Activated naive CD4-positive, alpha-beta T cell treated with anti-CD3 and anti-CD28 coated beads, Interleukin-2, amount 10 ng/mL, durations not matched to agents 7 days and 5 days (primary cell): ENCODE measurements around the gene TRUB1.

Experiments
- CTCF ChIA-PET: fragments of 350-600 bp; sonication (Branson Sonifier 250); formaldehyde crosslinking; loops from one replicate; lab custom pipeline; 2021; ENCODE audit warnings: antibody characterized with exemption; lab: Charles Lee
- DNase-seq: peaks from one replicate; pipeline ENCODE4 v3.0.0-alpha.2; 2020
- H3K27ac Mint-ChIP-seq: one replicate; pipeline ENCODE4 v1.8.0; 2021; ENCODE audit warnings: mild to moderate bottlenecking, moderate library complexity, mixed read lengths
- H3K27me3 Mint-ChIP-seq: one replicate; pipeline ENCODE4 v1.8.0; 2021; ENCODE audit warnings: mild to moderate bottlenecking, mixed read lengths
- H3K36me3 Mint-ChIP-seq: one replicate; pipeline ENCODE4 v1.8.0; 2021; ENCODE audit warnings: mixed read lengths
- H3K4me1 Mint-ChIP-seq: one replicate; pipeline ENCODE4 v1.8.0; 2021; ENCODE audit warnings: mixed read lengths
- H3K4me3 Mint-ChIP-seq: one replicate; pipeline ENCODE4 v1.8.0; 2021; ENCODE audit warnings: mild to moderate bottlenecking, moderate library complexity, mixed read lengths
- H3K9me3 Mint-ChIP-seq: one replicate; pipeline ENCODE4 v1.8.0; 2021; ENCODE audit warnings: mixed read lengths

The TRUB1 gene

DNA sequence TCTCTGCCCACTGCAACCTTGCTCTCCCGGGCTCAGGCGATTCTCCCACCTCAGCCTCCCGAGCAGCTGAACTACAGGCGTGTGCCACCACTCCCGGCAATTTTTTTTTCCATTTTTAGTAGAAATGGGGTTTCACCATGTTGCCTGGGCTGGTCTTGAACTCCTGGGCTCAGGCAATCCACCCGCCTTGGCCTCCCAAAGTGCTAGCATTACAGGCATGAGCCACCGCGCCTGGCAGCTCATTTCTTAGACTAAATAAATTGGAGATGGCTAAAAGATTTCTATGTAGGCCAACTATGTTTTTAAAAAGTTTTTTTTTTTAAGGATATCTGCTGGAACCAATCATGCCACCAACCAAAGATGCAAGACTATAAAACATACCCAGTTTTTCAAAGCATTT, 67.8 kb downstream of the TRUB1 start:
- CTCF ChIA-PET: no interaction called here
- Mint-ChIP-seq H3K4me3 (no peak overlapping the region), H3K4me1 (no peaks in the 10 kb centered on the region), H3K27me3 (peaks cover 11% of the 10 kb centered on the region), H3K27ac (no peak overlapping the region), H3K36me3 (no peaks in the 10 kb centered on the region), H3K9me3 (no peaks in the 10 kb centered on the region)
- DNase-seq: no peak

DNA sequence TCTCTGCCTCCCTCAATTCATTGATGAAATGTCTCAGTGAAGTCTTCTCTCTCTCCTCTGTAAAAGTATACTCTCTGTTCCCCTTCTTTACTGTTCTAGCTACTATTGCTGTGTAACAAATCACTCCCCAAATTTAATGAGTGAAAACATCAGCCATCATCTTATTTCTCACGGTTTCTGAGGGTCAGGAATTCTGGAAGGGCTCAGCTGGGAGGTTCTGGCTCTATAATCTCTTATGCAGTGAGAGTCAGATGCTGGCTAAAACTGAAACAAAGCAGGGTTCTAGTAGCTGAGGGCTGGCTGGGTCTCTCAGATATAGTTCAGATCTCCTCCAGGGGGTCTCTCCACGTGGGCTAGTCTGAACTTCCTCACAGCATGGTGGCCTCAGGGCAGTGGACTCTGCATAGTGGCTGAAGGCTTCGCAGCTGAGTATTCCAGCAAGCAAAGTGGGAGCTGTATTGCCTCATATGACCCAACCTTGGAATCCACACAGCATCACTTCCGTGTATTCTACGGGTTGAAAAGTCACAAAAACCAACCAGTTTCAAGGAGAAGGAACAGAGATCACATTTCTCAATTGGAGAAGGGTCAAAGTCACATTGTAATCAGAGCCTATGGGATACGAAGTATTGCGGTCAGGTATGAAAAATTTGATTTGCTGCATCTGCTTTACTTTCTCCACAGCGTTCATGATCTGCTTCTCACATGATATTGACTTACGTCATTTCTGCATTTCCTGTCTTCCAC, 80.4 kb downstream of the TRUB1 start:
- DNase-seq: no peak
- H3K36me3 Mint-ChIP-seq: no peaks in the 10 kb centered on the region
- no peak overlapping the region for H3K4me3 Mint-ChIP-seq
- no peak overlapping the region for H3K27ac Mint-ChIP-seq
- H3K27me3 Mint-ChIP-seq: peaks cover 4% of the 10 kb centered on the region
- CTCF ChIA-PET: no interaction called here
- H3K9me3 Mint-ChIP-seq: no peaks in the 10 kb centered on the region
- H3K4me1 Mint-ChIP-seq: no peaks in the 10 kb centered on the region

DNA sequence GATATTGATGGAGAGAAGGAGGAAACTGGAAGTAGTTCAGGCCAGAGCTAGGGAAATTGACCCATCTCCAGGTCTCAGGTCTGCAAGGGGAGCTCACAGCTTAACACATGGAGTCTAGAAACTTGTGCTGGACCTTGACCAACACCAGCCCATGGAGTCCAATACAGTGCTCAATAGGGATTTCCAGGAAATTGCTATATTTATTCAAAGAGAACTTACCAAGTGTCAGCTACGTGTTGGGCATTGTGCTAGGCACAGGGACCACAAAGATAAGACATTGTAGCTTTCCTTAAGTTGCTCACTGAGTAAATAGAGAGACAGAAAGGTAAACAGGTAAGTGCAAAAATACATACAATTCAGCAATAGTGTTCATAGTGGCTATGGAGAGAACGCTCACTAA, 82.5 kb downstream of the TRUB1 start:
- H3K27me3 Mint-ChIP-seq: peaks cover 4% of the 10 kb centered on the region
- H3K36me3 Mint-ChIP-seq: no peaks in the 10 kb centered on the region
- no peaks in the 10 kb centered on the region for H3K9me3 Mint-ChIP-seq
- H3K4me1 Mint-ChIP-seq: no peaks in the 10 kb centered on the region
- CTCF ChIA-PET: interaction anchor here (1.1 kb wide), 1 partner anchor 141 kb away, joined by 3 read pairs; no protein-coding TSS in a partner anchor
- H3K4me3 Mint-ChIP-seq: no peak overlapping the region
- H3K27ac Mint-ChIP-seq: no peak overlapping the region
- DNase-seq: no peak

DNA sequence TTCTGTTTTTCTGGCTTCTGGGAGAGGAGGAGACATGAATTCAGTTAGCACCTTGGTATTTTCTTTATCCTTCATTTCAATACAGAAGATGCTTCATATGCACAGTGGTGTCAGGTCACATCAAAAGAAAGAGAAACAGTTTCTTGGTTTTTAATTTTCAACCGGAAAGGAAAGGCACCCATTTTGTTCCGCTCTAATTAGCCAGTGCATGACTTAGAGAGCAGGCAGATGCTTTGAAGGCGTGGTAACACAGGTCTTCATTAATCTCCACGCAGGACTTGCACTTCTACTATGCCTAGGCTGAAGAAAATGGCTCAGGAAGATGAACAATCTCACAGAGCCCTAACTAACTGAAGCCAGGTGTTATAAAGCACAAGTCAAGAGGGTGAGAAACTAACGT, 84.7 kb downstream of the TRUB1 start:
- H3K4me3 Mint-ChIP-seq: no peak overlapping the region
- H3K27me3 Mint-ChIP-seq: no peaks in the 10 kb centered on the region
- no peaks in the 10 kb centered on the region for H3K36me3 Mint-ChIP-seq
- H3K9me3 Mint-ChIP-seq: no peaks in the 10 kb centered on the region
- no peaks in the 10 kb centered on the region for H3K4me1 Mint-ChIP-seq
- H3K27ac Mint-ChIP-seq: no peak overlapping the region
- CTCF ChIA-PET: no interaction called here
- DNase-seq: no peak

DNA sequence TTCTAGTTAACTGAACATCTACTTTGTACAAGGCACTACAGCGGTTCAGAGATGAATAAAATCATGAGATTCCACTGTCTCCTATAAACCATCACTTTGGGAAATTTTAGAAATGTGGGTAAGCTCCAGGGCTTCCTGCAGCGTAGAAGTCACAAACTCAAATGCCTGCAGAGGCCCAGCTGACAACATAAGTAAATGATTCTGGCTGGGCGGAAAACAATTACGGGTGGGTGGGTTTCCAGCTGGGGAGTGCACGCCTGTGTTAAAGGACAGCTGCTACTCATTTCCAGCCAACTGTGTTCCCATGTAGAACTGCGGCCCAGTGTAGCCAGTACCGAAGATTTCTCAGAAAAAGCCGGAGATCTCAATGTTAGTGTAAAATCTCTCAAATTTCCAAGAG, 85.7 kb downstream of the TRUB1 start:
- Mint-ChIP-seq H3K9me3 (no peaks in the 10 kb centered on the region), H3K36me3 (no peaks in the 10 kb centered on the region), H3K27me3 (no peaks in the 10 kb centered on the region), H3K27ac (no peak overlapping the region), H3K4me1 (no peaks in the 10 kb centered on the region), H3K4me3 (no peak overlapping the region)
- no peak for DNase-seq
- CTCF ChIA-PET: no interaction called here

DNA sequence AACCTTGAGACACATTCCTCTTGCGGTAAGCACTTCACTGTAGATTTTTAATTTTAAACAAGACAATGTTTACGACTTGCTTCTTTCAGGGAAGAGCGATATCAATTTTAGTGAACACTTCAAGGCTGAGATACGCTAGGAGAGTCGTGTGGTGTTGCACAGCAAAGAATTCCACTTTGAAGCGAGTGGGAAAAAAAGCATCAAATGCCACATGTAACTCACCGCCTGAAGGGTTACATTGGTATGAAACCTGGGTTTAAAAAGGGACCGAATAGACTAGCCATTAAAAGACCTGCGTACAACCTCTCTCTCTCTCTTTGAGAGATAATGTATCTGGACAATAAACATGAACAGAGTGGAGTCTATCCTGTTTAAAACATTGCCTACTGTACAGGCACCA, 86.4 kb downstream of the TRUB1 start:
- Mint-ChIP-seq H3K4me1 (no peaks in the 10 kb centered on the region), H3K27ac (no peak overlapping the region), H3K27me3 (no peaks in the 10 kb centered on the region), H3K4me3 (no peak overlapping the region), H3K36me3 (no peaks in the 10 kb centered on the region), H3K9me3 (no peaks in the 10 kb centered on the region)
- CTCF ChIA-PET: no interaction called here
- DNase-seq: no peak

DNA sequence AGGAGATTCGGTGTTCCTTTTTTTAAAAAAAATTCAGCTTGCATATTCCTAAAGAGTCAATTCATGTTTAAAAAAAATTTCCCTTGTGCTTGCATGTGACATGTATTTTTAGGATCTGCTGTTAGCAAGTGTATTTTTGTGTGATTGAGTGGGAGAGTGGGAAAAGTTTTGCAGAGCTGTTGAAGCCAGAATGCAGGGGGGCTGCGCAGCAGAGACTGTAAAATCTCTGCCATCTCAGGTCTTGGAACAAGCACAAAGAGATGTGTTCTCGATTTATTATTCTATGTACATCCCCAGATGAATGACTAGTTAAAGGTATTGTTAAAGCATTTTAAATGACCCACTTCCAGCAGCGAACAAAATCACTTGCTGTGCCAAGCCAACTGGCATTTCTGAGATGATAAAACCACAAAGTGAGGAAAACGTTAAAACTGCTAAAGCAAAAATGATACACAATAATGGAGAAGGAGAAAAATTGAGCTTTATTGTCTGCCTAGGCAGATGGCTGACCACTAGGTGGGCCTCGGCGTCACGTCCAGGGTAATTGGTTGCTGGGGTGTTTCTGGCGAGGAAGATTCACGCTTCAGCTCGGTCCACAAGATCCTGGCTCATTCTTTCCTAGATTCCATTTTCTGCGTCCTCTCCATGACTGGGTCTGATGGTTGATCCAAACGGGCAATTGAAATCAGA, 88.2 kb downstream of the TRUB1 start:
- CTCF ChIA-PET: no interaction called here
- H3K9me3 Mint-ChIP-seq: no peaks in the 10 kb centered on the region

DNA sequence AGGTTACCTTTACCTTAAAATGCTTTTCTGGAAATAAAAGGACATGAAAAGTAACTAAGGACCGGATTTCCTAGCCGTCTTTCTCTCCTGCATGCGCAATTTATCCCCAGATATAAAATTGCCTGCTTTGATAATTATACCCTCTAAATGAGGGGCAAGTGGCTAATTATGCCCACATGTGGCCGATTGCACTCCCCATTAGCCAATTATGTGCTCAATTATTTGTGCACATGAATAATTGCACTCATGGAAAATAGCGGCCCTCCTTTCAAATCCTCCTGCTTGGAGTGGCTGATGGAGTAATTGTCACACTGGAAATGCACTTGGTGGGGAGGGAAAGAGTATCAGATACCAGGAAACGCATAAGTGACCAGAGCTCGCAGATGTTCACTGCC, 88.7 kb downstream of the TRUB1 start:
- no peak overlapping the region for H3K27ac Mint-ChIP-seq
- CTCF ChIA-PET: no interaction called here
- no peaks in the 10 kb centered on the region for H3K4me1 Mint-ChIP-seq

More for the DNA sequence above, 88.2 kb downstream of the TRUB1 start:
- no peak overlapping the region for H3K4me3 Mint-ChIP-seq
- no peaks in the 10 kb centered on the region for H3K4me1 Mint-ChIP-seq
- no peaks in the 10 kb centered on the region for H3K27me3 Mint-ChIP-seq
- no peaks in the 10 kb centered on the region for H3K36me3 Mint-ChIP-seq
- no peak overlapping the region for H3K27ac Mint-ChIP-seq
- DNase-seq: no peak

More for the DNA sequence above, 88.7 kb downstream of the TRUB1 start:
- Mint-ChIP-seq H3K9me3 (no peaks in the 10 kb centered on the region), H3K27me3 (no peaks in the 10 kb centered on the region), H3K36me3 (no peaks in the 10 kb centered on the region), H3K4me3 (no peak overlapping the region)
- no peak for DNase-seq
